Measurements from ENCODE around the gene STK26.

DNA sequence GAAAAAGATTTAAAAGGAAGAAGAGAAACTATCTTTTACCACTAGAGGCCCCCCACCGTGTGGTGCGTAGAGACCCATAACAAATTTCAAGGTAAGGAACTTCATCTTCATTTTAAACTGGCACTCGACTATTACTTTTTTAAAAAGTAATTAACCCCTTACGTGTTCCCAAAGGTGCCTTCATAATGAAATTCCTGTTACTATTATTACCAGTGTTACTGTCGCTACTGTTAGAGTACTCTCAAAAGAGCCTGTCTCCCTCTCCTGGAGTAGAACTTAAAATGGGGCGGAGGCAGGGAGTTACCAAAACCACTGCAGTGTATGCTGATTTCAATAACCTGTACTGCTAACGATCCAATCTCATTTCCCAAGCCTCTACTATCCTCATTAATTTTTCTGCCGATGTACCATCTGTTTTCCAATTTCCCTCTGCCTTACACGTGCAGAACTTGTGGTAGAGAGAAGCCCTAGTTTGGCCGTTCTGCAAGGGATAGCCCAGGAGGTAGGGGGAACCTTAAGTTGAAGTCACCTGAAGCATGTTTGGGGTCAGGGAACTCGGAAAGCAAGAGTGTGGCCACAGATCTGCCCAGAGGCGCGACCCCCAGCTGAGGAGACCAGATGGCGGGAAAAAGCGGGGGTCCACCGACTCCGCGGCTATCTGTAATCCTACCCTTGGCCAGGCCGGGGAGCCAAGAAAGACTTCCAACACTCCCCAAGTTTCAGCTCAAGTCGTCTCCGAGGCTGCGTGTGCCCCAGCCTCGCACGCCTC is 720 bp upstream of the STK26 start:
- TF ChIP-seq, protein P1, sequence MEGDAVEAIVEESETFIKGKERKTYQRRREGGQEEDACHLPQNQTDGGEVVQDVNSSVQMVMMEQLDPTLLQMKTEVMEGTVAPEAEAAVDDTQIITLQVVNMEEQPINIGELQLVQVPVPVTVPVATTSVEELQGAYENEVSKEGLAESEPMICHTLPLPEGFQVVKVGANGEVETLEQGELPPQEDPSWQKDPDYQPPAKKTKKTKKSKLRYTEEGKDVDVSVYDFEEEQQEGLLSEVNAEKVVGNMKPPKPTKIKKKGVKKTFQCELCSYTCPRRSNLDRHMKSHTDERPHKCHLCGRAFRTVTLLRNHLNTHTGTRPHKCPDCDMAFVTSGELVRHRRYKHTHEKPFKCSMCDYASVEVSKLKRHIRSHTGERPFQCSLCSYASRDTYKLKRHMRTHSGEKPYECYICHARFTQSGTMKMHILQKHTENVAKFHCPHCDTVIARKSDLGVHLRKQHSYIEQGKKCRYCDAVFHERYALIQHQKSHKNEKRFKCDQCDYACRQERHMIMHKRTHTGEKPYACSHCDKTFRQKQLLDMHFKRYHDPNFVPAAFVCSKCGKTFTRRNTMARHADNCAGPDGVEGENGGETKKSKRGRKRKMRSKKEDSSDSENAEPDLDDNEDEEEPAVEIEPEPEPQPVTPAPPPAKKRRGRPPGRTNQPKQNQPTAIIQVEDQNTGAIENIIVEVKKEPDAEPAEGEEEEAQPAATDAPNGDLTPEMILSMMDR (conservative IDR thresholded peaks at IDR 0.05; ENCODE audit: low read depth, low read length), result peak; percentile 66
- TF ChIP-seq EZH2phosphoT487 (IDR thresholded peaks at IDR 0.05; ENCODE audit: borderline replicate concordance, low read length), result no peak
- TF ChIP-seq EZH2 (IDR thresholded peaks at IDR 0.05; ENCODE audit: low read length, unreplicated experiment), result no peak

All from PC-3 (cell line).